SHP77 treated with DMSO at 0.1 percent for 48 hours (cell line): ENCODE measurements around the gene S1PR2.
"Not testable (repeated sequence)": the region's sequence is repeated elsewhere in the genome, so short reads cannot be mapped to it uniquely, and the experiment has no call there.

ENCODE experiments used
- DNase-seq: peaks from one replicate; lab custom pipeline; 2025; lab: John Stamatoyannopoulos, UW

The S1PR2 gene

DNA sequence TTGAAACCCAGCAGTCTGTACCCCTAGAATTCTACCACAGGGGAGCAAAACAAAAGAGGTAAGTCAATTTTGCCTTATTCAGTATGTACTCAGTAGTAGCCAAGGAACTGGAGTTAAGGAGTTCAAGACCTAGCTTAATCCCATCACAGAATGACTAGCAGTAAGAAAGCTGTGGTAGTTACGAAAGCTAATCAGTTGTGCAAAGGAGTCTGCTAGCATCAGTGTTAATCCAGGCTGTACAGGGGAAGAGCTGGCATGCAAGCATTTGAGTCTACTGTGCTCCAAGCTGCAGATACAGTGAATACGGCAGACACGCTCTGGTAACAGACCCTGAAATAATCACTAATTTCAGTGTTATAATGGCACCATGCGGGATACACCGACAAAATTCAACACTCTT lies 41.1 kb downstream of the S1PR2 start:
- DNase-seq: no peak

DNA sequence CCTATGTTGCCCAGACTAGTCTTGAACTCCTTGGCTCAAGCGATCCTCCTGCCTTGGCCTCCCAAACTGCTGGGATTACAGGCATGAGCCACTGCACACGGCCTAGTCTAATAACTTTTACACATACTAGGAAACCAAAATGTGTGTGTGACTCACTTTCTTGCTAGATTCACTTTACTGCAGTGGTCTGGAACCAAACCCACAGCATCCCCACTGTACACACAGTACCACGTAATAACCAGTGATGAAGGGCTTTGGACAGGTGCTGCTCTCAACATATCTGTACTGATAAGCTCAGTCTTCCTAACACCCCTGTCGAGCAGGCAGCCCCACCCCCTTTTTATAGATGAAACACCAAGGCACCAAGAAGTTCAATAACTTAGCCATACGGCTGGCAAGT lies 41.5 kb downstream of the S1PR2 start:
- DNase-seq: no peak

DNA sequence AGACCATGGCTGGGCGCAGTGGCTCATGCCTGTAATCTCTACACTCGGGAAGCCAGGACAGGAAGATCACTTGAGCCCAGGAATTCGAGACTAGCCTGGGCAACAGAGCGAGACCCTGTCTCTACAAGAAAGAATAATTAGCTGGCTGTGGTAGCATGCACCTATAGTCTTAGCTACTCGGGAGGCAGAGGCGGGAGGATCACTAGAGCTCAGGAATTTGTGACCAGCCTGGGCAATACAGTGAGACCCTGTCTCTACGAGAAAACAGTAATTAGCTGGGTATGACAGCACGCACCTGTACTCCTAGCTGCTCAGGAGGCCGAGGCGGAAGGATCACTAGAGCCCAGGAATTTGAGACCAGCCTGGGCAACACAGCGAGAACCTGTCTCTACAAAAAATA lies 43.8 kb downstream of the S1PR2 start:
- no peak for DNase-seq

DNA sequence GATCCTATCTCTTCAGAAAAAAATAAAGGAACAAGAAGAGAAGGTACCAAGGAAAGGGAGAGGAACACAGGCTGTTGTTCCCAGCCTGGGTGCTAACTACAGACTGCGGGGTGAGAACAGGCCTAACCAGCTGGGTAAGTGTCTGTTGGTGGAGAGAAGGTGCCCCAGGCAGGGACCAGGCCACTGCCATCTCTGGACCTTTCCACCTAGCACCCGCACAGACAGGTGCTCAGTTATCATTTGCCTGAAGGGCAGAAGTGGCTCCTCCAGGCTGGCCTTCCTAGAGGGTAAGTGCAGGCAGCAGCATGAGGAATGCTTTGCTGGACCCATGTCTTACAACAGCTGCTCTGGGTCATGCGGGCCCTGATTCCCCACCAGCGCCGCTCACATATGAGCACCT lies 46.5 kb downstream of the S1PR2 start:
- DNase-seq: no peak

DNA sequence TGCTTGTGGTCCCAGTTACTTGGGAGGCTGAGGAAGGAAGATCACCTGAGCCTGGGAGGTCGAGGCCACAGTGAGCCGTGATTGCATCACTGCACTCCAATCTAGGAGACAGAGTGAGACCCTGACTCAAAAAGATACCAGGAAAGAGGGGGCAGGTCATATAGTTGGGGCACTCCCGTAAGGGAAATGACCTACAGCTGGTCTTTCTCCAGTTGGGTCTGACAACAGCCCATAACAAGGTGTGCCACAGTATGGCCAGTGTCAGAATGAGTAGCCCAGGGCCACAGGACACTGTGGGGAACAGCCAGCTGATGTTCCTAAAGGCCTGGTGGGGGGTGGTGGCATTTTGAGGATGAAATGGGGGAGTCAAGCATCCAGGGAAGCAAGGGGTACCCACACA lies 47.2 kb downstream of the S1PR2 start:
- no peak for DNase-seq

DNA sequence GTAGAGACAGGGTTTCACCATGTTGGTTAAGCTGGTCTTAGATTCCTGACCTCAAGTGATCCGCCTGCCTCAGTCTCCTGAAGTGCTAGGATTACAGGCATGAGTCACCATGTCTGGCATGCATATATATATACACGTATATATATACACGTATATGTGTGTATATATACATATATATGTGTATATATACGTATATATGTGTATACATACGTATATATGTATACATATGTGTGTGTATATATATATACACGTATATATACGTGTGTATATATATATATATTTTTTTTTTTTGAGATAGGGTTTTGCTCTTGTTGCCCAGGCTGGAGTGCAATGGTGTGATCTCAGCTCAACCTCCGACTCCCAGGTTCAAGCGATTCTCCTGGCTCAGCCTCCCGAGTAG lies 48.3 kb downstream of the S1PR2 start:
- DNase-seq: no peak

DNA sequence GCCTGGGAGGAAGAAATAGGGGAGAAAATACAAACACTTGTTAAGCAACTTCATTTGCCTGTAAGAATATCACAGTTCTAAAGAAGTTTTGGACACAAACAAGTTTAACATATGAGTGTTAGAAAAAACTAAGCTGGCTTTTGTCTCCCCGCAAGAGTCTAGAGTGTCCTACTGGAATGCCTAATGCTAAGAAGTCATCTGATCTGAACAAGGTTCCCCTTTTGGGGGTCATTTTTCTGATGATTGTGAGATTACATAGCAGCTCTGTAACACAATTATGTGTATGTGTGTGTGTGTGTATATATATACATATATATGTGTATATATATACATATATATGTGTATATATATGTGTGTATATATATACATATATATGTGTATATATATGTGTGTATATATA lies 49.1 kb downstream of the S1PR2 start:
- DNase-seq: no peak

DNA sequence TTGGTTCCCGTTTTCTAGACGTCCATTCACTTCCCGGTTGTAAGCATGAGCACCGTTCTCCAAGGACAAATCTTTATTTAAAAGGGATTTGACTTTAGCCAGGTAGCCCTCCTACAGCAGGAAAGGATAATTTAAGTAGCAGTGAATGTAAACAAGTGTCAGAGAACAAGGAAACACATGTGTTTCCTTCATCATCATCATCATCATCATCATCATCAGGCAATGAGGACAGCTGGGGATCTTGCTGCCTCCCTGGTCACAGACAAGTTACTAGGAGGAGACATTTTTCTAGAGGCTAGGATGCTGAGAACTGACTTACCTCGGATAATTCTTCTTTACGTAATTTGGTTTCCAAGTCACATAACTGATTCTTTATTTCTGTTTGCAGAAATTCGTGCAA lies 50.7 kb downstream of the S1PR2 start:
- DNase-seq: no peak

DNA sequence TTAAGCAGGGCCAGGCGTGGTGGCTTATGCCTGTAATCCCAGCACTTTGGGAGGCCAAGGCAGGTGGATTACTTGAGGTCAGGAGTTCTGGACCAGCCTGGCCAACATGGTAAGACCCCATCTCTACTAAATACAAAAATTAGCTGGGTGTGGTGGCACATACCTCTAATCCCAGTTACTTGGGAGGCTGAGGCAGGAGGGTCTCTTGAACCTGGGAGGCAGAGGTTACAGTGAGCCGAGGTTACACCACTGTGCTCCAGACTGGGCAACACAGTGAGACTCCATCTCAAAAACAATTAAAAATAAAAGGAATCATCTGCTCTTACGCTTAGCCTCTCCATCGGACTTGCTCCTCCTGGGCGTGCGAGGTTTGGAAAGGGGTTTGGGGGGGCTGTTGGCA lies 51.1 kb downstream of the S1PR2 start:
- DNase-seq: not testable (repeated sequence)

DNA sequence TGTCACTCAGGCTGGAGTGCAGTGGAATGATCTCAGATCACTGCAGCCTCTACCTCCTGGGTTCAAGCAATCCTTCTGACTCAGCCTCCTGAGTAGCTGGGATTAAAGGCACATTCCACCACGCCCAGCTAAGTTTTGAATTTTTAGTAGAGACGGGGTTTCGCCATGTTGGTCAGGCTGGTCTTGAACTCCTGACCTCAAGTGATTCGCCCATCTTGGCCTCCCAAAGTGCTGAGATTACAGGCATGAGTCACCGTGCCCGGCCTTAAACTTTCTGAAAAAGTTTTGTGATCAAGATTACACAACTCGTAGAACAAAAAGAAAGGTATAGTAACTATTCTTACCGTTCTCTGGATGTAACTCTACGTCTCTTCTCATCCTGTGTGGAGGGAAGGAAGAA lies 57.6 kb downstream of the S1PR2 start:
- DNase-seq: no peak
